Pons (tissue), 1 donor: Measurements from ENCODE around the gene PAM.
"Not testable (repeated sequence)": the region's sequence is repeated elsewhere in the genome, so short reads cannot be mapped to it uniquely, and the experiment has no call there.

ENCODE experiments used
- DNase-seq: peaks from one replicate; pipeline ENCODE4 v3.0.0-alpha.2; 2016; ENCODE audit warnings: low spot score

The PAM gene

DNA sequence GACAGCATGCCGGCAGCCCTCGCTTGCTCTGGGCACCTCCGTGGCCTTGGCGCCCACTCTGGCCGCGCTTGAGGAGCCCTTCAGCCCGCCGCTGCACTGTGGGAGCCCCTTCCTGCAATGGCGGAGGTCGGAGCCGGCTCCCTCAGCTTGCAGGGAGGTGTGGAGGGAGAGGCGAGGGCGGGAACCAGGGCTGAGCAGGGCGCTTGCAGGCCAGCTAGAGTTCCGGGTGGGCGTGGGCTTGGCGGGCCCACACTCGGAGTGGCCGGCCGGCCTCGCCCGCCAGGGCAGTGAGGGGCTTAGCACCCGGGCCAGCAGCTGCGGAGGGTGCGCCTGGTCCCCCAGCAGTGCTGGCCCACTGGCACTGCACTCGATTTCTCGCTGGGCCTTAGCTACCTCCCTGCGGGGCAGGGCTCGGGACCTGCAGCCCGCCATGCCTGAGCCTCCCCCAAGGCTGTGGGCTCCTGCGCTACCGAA is 3.2 kb upstream of the PAM start:
- DNase-seq: not testable (repeated sequence)

- no peak for DNase-seq
Measured at GRCh38 chr5:102753889-102754766, 977 bp upstream of the PAM start.

DNA sequence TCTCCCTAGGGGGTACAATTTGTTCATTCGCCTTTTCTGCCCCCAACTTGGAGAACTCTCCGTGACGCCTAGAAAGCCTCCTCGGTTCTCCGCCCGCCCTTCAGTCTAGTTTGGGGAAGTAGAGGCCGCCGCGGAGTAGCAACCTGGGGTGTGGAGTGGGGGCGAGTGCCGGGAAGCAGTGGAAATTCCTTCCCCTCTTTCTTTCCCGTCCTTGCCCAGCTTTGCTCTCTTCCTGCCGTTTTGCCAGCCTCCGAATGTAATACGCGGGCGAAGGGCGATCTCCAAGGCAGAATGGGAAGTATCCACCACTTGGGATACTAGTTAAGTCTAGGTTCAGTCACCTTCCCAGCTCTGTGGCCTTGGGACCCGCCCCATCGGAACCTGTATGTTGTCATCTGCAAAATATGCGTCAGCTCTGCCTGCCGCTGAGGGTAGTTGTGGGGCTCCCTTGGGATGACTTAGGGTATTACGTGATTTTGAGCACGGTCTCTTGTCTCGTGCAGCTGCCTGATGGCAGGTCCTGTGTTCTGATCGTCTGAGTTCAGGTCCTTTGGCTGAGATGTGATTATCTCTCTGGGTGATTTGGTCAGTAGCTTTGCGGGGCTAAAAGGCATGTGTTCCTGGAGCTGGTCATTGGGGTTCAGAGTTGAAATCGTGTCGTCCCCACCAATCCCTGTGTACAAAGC is 724 bp downstream of the PAM start:
- DNase-seq: peak; percentile 31

DNA sequence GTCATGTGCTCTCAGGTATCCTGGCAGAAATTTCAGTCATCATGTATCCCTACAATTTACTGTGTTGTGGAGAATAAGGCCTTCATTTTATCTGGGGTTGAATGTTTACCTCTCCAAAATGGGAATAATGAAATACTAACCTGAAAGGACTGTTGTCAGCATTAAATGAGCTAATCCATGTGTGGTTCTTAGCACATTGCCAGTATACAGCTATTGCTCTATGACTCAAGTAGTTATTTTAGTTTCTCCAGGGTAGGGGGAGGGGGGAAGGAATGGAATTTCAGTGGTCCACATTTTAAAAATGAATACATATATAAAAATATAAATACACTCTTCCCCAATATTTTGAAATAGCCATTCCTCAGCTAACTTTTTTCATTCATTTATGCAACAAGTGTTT is 3.5 kb downstream of the PAM start:
- DNase-seq: no peak

DNA sequence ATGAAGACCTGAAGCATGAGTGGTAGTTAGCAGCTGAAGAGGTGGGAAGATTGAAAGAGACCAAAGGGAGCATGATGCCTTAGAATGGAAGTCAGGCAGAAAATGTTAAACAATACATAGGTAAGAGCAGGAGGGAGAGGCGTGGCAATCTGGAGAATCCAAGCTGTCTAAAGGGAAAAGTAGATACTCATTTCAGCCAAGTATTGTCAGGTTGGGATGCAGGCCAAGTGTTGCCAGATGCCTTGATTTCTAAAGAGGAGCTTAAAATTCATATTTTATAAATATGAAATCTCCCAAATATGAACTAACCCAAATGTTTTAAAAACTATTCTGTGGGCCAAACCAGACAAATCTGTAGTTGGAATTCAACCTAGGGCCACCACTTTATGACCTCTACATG is 4.2 kb downstream of the PAM start:
- no peak for DNase-seq

- no peak for DNase-seq
Measured at GRCh38 chr5:102759700-102760099, 4.6 kb downstream of the PAM start.

DNA sequence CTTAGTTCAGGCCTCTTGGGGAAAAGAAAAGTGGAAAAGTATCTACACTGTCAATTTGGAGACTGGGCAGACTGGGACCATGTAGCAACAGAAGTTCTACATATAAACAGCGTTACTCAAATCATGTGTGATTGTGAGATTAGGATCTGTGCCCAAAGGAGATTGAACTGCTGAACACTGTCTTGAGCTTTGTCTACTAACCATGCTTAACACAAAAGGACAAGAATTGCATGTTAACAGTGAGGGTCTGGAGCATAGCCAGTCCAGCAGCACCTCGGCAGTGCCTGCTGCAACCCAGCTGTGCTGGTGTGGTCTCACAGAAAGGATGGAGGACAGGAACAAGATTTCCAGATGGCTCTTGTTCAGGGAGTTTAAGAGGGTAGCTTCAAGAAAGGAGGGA is 5.7 kb downstream of the PAM start:
- no peak for DNase-seq

DNA sequence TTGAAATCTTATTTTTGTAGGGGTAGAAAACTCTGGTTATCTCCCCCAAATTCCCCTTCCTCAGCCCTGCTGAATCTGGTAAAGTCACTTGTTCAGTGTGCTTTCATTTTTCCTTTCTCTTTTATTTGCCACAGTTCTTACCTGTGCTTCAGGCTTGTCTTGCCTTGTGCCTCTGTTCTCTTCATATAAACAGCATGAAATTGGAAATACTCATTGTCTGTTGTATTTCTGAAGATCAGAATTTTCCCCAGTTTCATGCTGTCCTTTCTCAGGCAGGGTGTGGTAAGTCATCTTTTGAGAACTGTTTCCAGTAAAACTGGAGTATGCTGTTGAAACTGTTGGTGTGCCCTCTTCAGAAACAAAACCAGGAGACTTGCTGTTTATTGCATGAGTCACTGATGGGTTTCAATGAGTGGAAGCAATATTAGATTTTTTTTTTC is 7.0 kb downstream of the PAM start:
- DNase-seq: no peak

DNA sequence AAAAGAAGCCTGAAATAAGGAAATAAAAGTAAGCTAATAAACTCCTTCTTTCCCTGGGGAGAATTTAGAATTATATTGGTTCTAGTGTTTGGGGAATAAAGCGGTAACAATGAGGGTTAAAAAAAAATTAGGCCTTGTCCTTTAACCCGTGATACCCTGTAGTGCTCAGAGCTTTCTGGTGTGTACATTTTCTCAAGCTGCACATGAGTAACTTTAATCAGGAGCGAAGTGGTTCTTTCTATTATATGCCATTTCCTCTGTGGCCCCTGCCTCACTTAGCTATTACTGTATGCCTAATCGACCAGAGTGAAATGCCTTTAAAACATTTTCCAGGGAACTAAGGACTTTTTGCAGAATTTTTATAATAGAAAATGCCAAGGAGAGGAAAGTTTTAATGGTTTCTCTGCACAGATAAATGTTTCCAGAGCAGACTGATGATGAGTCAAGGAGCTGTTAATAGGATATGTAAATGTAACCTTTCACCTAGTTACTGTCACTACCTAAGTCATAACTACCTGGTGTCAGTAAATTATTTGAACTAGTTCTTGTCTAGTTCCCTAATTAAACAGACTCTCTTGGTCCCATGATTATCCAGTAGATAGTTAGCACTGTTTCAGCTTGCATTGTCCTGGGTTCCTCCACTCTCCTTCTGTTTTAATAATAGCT is 7.6 kb downstream of the PAM start:
- no peak for DNase-seq

GRCh38 chr5:102763734-102764133 is 8.6 kb downstream of the PAM start:
- DNase-seq: no peak

GRCh38 chr5:102764381-102765004 is 9.4 kb downstream of the PAM start:
- no peak for DNase-seq

- DNase-seq: no peak
Measured at GRCh38 chr5:102765350-102765749, 10.2 kb downstream of the PAM start.

DNA sequence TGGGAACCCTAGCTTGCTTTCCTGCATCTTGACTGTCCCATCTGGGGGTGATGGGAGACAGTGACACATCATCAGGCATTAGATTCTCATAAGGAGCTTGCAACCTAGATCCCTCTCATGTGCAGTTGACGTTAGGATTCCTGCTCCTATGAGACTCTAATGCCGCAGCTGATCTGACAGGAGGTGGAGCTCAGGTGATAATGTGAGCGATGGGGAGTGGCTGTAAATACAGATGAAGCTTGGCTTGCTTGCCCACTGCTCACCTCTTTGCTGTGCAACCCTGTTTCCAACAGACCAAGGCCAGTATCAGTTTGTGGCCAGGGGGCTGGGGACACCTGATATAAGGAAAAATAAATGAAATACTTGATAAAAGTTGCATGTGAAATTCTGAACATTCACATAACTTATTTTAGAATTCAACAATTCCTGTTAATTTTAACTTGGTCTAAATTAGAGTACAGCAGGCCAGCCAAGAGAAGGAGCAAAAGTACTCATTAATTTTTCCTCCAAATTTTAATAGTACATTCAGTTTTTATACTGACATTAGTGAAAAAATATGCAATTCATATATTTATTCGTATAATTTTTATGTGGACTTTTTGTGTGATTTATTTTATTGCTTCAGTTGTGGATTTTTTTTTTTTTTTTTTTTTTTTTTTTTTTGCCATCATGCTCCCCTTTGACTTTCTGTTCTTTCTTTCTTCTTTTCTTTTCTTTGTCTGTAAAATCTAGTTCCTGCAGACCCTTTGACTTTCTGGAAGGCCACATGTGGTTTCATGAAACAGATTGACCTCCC is 11.4 kb downstream of the PAM start:
- no peak for DNase-seq

- DNase-seq: no peak
Measured at GRCh38 chr5:102767862-102768261, 12.8 kb downstream of the PAM start.

- DNase-seq: no peak
Measured at GRCh38 chr5:102770803-102771202, 15.7 kb downstream of the PAM start.

DNA sequence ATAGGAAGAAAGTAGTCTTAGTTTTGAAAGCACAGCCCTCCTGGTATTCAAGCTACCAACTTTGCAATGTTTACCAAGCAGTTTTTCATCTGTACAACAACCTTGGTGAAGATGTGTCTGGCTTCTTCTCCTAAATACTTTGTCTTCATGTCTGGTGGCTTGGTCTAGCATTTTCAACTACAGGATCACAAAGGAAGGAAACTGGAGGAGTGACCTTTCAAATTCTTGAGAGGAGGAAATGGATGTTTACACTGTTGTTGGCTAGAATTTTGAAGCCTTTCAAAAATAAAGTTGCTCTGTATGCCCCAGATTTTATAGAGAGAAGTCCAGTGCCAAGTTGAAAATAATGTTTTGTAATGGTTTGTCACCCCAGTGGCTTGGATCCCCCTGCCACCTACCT is 16.3 kb downstream of the PAM start:
- DNase-seq: no peak

GRCh38 chr5:102772273-102772672 is 17.2 kb downstream of the PAM start:
- no peak for DNase-seq

DNA sequence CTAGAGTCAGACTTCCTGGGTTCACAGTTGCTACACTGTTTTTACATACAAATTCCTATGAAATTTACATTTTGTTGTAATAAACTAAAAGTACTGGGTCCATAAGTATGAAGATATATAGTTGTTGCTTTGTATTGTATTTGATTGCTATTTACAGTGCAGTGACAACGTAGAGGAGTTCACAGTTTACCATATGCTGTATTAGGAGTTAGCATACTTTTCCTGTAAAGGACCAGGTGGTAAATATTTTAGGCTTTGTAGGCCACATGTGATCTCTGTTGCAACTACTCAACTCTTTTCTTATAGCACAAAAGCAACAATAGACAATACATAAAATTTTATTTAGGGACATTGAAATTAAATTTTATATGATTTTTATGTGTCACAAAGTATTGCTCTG is 18.0 kb downstream of the PAM start:
- no peak for DNase-seq

- not testable (repeated sequence) for DNase-seq
Measured at GRCh38 chr5:102775756-102776155, 20.7 kb downstream of the PAM start.

DNA sequence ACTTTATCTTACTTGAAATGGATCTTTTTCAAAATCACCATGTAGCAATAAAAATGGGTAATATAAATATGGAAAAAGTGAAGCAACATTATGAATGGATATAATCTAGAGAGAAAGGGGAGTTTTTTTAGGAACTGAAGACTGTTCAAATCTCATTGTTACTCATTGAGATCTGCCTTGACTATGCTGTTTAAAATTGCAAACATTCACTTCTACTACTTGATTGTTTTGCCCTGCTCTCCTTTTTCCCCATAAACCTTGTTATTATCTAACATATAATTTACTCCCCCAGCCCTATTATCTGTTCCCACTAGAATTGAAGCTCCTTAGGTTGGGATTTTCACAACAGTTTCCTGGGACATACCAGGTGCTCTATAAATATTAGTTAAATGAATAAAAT is 22.0 kb downstream of the PAM start:
- no peak for DNase-seq

DNA sequence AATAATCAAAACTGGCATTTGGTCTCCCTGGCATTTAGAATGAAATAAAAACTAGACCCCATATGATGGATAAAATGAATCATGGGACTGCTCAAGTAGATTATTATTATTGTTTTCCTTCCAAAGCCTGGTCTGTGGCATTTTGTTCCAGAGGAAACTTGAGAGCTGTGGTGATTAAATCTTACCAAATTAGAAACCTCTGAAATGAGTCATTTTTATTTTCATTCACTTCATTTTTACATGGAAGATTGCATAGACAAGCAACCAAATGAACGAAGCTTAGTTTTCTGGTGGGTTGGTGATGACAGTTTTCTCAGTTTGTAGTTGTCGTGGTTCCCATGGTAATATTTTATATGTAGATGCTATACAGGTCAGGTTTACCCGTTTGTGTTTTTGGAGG is 23.4 kb downstream of the PAM start:
- DNase-seq: no peak

DNA sequence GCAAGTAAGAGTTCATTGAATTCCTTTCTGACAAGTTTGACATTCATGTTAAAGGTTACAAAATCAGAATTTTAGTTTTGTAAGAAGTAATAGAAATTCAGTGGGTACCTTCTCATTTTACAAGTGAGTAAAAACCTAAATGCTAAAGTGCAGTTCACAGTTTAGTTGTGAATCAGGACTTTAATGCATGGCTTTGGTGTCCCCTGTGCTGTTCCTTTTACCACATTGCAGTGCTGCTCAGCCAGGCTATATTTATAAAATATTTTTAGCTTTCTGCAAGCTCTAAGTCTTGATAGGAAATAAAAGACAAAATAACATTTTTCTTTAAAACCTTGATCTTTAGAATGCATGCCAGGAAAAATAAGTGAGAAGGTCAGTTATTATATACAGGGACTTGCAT is 26.3 kb downstream of the PAM start:
- no peak for DNase-seq
